Adrenal gland (tissue), 12 donors: ENCODE results near the gene MSH5. TPM values are rescaled to one million over a fixed set of nuclear protein-coding genes. Genes with fewer than 3 reads are reported as not detected.
A peak's percentile ranks its signal among the peaks of the same experiment; 100 is the strongest.

ENCODE experiments used
- DNase-seq, 7 donors: peaks; one replicate each; pipeline ENCODE4 v3.0.0-alpha.2; 2019 to 2020
- H3K27ac ChIP-seq, 5 donors: fragments of 200-600 bp; sonication (generic) in 4 of 5; 1 replicate in 3 of 5; 2 replicates in 2 of 5; pipeline versions ENCODE4 v1.5.1 to v1.8.0; 2016 to 2020; ENCODE audit warnings: mild to moderate bottlenecking in 1 of 5
- H3K27me3 ChIP-seq: fragments of 200-600 bp; 2 replicates; pipeline ENCODE4 v1.8.0; 2021
- H3K36me3 ChIP-seq, 2 donors: fragments of 200-600 bp; replicated peaks in 1 of 2; 1 replicate in 1 of 2; 2 replicates in 1 of 2; pipeline versions ENCODE4 v1.5.1 to v1.8.0; 2018 to 2022
- H3K4me1 ChIP-seq, 2 donors: fragments of 200-600 bp; replicated peaks in 1 of 2; 1 replicate in 1 of 2; 2 replicates in 1 of 2; pipeline versions ENCODE4 v1.5.1 to v1.8.0; 2018 to 2021
- H3K4me3 ChIP-seq, 4 donors: fragments of 200-600 bp; sonication (generic) in 3 of 4; one replicate each; pipeline ENCODE4 v1.5.1; 2016 to 2018
- H3K9me3 ChIP-seq, 3 donors: fragments of 200-600 bp; sonication (generic) in 1 of 3; replicated peaks in 1 of 3; 1 replicate in 2 of 3; 2 replicates in 1 of 3; pipeline versions ENCODE4 v1.5.1 to v1.8.0; 2016 to 2021
- POLR2A ChIP-seq, 2 donors: fragments of 450-650 bp; IDR thresholded peaks; one replicate each; pipeline ENCODE4 v1.6.1; 2017; ENCODE audit warnings: antibody characterized with exemption in 2 of 2, mild to moderate bottlenecking in 2 of 2, moderate library complexity in 1 of 2
- WGBS, 4 donors: extraction: QIAGEN DNeasy Blood & Tissue Kit in 2 of 4; methylation state at CpG; one replicate each; pipeline versions ENCODE4 v1.1.5 to v1.1.7; 2013 to 2017; 5-methylcytosine and 5-hydroxymethylcytosine counted together
- intact Hi-C, 2 donors: fragments of 100-400 bp; cut with DNase I; formaldehyde crosslinking; loops; one replicate each; pipeline versions ENCODE4 v1.14.1 to v1.15.0; 2022 to 2023
- polyA plus RNA-seq, 3 donors: library from polyadenylated mRNA; stranded (reverse); fragments of 200-250 nt in 2 of 3; fragments of 350-450 nt in 1 of 3; fragmentation: Illumina TruSeq in 1 of 3; extraction: RNeasy Lipid Tissue Mini Kit (QIAGEN cat#74804) in 1 of 3; gene quantifications; one replicate each; pipeline ENCODE4 v1.2.3, GENCODE V29; 2013 to 2014
- total RNA-seq, 9 donors: library from RNA; depleted of rRNA in 4 of 9; stranded (reverse); fragments of >200 nt in 4 of 9; fragments of 120-200 nt in 1 of 9; fragmentation: NEBNext Ultra II Directional in 1 of 9; extraction: Animal tissue kit (Norgen Biotek cat#: 25700) in 1 of 9; gene quantifications; one replicate each; pipeline versions ENCODE4 v1.1.0 to v1.2.4, GENCODE V29; 2013 to 2023
- TF ChIP-seq, protein P1 (sequence below), 6 experiments: fragments of 450-650 bp in 4 of 6; fragments of 200-600 bp in 2 of 6; sonication (generic) in 1 of 6; IDR thresholded peaks; 1 replicate in 5 of 6; 2 replicates in 1 of 6; pipeline versions ENCODE4 v1.5.1 to v1.8.0; 2016 to 2021; ENCODE audit warnings: antibody characterized with exemption in 6 of 6, mild to moderate bottlenecking in 2 of 6, moderate library complexity in 1 of 6
- donor health status: healthy with polysubstance abuse.
- donor health status: Bipolar disorder and iron deficiency.
- donor health status: DM: yes; HTN: yes; CAD: no.
- donor health status: DM: no; HTN: no; CAD: no.
- donor health status: DM: no; HTN: no; CAD: no.
- donor health status: DM: yes; HTN: yes; CAD: no.

MSH5 gene
- total and polyA plus RNA-seq, 12 donors: 3.0 to 24.5 (median 6.4) TPM

DNA sequence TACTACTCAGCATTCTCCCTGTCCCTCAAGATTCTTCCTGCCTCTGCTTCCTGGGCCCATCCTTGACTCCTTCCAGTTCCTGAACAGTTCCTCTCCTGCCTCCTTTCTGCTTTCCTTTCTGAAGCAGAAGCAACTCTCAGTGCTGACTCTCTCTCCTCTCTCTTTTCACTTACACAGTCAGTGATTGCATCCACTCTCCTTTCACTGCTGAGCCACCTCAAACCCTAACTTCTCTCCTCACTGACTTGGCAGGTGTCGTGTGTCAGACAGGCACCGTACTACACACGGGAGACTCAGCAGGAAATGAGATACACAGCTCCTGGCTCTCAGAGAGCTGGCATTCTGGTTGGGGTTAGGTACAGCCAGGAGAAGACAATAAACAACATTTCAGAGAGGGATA is 42.2 kb upstream of the MSH5 start:
- TF ChIP-seq, protein P1, sequence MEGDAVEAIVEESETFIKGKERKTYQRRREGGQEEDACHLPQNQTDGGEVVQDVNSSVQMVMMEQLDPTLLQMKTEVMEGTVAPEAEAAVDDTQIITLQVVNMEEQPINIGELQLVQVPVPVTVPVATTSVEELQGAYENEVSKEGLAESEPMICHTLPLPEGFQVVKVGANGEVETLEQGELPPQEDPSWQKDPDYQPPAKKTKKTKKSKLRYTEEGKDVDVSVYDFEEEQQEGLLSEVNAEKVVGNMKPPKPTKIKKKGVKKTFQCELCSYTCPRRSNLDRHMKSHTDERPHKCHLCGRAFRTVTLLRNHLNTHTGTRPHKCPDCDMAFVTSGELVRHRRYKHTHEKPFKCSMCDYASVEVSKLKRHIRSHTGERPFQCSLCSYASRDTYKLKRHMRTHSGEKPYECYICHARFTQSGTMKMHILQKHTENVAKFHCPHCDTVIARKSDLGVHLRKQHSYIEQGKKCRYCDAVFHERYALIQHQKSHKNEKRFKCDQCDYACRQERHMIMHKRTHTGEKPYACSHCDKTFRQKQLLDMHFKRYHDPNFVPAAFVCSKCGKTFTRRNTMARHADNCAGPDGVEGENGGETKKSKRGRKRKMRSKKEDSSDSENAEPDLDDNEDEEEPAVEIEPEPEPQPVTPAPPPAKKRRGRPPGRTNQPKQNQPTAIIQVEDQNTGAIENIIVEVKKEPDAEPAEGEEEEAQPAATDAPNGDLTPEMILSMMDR (IDR thresholded peaks at IDR 0.05): no peak
- no peak for TF ChIP-seq POLR2A (IDR thresholded peaks at IDR 0.05)
- H3K36me3 ChIP-seq: peaks cover 0 to 69% of the 10 kb centered on the region in 2 donors
- no peaks in the 10 kb centered on the region for H3K27me3 ChIP-seq
- peaks cover 8 to 20% of the 10 kb centered on the region in 2 donors for H3K4me1 ChIP-seq
- intact Hi-C loops: no loop called here
- H3K4me3 ChIP-seq: no peak overlapping the region
- 65 to 67% (median 66%) methylated on average over 3 of the region's 3 CpGs for WGBS, 4 donors
- no peaks in the 10 kb centered on the region for H3K9me3 ChIP-seq
- no peak overlapping the region for H3K27ac ChIP-seq
- no peak for DNase-seq

DNA sequence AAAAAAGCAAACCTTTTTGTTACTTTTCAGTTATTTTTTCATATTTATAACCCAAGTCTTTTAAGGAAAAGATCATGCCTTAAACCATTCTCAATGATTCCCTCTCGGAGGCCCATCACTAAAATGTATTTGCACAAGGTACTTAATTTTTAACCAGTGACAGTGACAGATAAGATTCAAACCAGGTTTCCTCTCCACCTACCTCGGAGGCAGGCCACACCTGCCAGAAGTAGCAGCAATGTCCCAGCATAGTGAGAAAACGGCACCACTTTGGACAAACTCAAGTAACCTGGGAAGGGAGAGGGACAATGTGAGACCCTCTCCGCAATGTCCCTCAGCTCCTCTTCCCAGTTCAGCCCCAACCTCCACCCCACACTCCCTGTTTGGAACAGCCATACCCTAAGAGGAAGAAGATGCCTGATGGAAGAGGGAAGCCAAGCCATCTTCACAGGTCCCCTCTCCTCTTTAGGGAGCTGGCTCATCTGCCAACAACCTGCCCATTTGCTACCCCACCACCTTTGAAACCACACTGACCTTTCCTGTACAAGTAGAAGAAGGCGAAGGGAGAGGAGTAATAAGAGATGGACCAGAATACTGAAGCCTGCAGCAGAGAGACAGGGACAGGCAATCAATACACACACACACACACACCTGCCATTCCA is 38.9 kb upstream of the MSH5 start:
- H3K36me3 ChIP-seq: peaks cover 0 to 37% of the 10 kb centered on the region in 2 donors
- WGBS, 4 donors: 89 to 94% (median 91%) methylated on average over 5 of the region's 5 CpGs

DNA sequence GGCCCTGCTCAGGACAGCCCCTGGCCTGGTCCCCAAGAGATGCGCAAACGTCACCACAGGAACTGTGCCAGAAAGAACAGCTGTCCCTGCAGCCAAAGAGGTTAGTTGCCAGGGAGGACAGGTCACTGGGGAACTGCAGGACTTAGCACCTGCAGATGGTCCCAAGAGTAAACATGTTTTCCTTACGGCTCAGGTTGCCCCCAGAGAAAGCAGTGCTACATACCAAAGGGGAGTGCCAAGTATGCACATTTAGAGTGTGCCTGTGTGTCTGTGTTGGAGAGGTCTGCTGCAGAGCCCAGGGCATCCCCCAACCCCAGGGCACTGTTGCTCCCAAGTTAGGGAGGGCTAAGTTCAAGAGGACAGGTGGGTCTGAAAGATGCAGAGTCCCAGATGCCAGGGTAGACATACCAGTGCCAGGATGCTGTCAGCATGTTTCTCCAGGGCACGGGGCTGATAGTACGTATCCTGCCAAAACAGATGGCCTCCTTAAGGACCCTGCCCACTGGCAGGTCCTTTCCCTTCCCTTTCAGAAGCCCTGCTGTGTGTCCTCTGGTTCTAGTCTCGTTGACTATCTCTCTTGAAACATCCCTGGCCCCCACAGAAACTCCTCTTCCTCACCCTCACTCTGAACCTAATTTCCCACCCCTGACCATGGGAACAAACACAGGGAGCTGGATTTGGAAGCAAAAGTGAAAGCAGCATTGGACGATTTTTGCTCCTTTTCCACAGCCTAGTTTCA is 38.0 kb upstream of the MSH5 start:
- Histone ChIP-seq H3K4me1 (peaks cover 8 to 25% of the 10 kb centered on the region in 2 donors), H3K36me3 (peaks cover 0 to 27% of the 10 kb centered on the region in 2 donors), H3K27me3 (no peaks in the 10 kb centered on the region), H3K27ac (peak overlapping the region in 4 of 5 donors; percentile 22 to 98 (median 93)), H3K9me3 (no peaks in the 10 kb centered on the region), H3K4me3 (peak overlapping the region in 3 of 4 donors; percentile 78 to 84 (median 82))
- DNase-seq: peak in 2 of 7 donors; percentile 34 to 83
- TF ChIP-seq, protein P1 (IDR thresholded peaks at IDR 0.05): no peak
- no peak for TF ChIP-seq POLR2A (IDR thresholded peaks at IDR 0.05)
- WGBS, 4 donors: 28 to 31% (median 29%) methylated on average over 7 of the region's 7 CpGs
- intact Hi-C loops: no loop called here

More for the DNA sequence above, 38.9 kb upstream of the MSH5 start:
- intact Hi-C loops: no loop called here
- Histone ChIP-seq H3K9me3 (no peaks in the 10 kb centered on the region), H3K27ac (no peak overlapping the region), H3K4me1 (peaks cover 8 to 25% of the 10 kb centered on the region in 2 donors), H3K4me3 (no peak overlapping the region), H3K27me3 (no peaks in the 10 kb centered on the region)
- TF ChIP-seq POLR2A (IDR thresholded peaks at IDR 0.05): no peak
- TF ChIP-seq, protein P1 (IDR thresholded peaks at IDR 0.05): no peak
- DNase-seq: no peak

DNA sequence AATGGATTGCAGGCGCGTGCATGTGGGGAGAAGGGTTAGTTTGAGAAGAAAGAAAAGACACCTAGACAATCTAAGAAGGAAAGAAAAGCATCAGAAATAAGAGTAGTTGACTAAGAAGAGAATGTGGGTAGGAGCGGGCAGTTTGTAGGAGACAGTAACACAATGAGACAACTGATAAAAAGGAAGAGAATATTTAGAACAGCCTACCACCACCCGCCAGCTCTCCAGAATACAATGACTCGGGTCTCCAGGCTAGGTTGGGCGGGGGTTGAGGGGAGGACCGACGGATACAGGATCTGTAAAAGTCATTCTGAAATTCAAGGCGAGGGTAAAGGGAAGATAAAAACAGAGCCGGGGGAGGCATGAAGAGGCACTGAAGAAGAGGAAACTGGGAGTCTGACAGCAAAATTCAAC is 37.4 kb upstream of the MSH5 start:
- Histone ChIP-seq H3K4me3 (peak overlapping the region; percentile 58 to 84 (median 80)), H3K36me3 (peaks cover 0 to 22% of the 10 kb centered on the region in 2 donors), H3K27ac (peak overlapping the region; percentile 90 to 99 (median 96)), H3K9me3 (no peaks in the 10 kb centered on the region), H3K4me1 (peaks cover 8 to 25% of the 10 kb centered on the region in 2 donors), H3K27me3 (no peaks in the 10 kb centered on the region)
- no peak for DNase-seq
- TF ChIP-seq, protein P1 (IDR thresholded peaks at IDR 0.05): no peak
- TF ChIP-seq POLR2A (IDR thresholded peaks at IDR 0.05): no peak
- intact Hi-C loops: no loop called here
- WGBS, 4 donors: 0 to 2% (median 1%) methylated on average over 10 of the region's 10 CpGs
